Erythroblast (primary cell): Measurements from ENCODE around the gene SLC12A8.

Source experiments
- GATA1 ChIP-seq: IDR thresholded peaks from 2 replicates; pipeline ENCODE4 v1.6.1; 2011; ENCODE audit warnings: low read depth, mild to moderate bottlenecking, control low read depth, low read length, moderate library complexity
- POLR2A ChIP-seq: IDR thresholded peaks from 2 replicates; pipeline ENCODE4 v1.6.1; 2011; ENCODE audit warnings: mild to moderate bottlenecking, low read length

GRCh38 chr3:125055331-125055912 is 157.1 kb downstream of the SLC12A8 start:
- no peak for TF ChIP-seq POLR2A
- no peak for TF ChIP-seq GATA1
